ENCODE results near the gene SDCBP2. TPM values are rescaled to one million over a fixed set of nuclear protein-coding genes. Genes with fewer than 3 reads are reported as not detected.

SDCBP2 gene
- total RNA-seq, 1 experiment from 2014 or later: 1.9 TPM

DNA sequence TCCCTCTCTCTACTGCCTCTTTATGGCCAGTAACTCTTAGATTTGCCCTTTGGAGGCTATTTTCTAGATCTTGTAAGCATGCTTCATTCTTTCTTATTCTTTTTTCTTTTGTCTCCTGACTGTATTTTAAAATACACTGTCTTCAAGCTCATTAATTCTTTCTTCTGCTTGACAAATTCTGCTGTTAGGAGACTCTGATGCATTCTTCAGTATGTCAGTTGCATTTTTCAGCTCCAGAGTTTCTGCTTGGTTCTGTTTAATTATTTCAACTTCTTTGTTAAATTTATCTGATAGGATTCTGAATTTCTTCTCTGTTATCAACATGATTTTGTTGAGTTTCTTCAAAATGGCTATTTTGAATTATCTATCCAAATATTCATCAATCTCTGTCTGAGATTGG is 25.0 kb upstream of the SDCBP2 start:
- no peak overlapping the region for H2AK5ac ChIP-seq (ENCODE audit: insufficient read length, low read length)
- no peak overlapping the region for H3K18ac ChIP-seq (ENCODE audit: insufficient read length, low read depth, low read length)
- H3K14ac ChIP-seq (ENCODE audit: insufficient read depth, low read length): no peak overlapping the region
- Mint-ChIP-seq H3K36me3 (ENCODE audit: insufficient read depth in 1 of 3, low read depth in 3 of 3) (peaks cover 31 to 66% (median 35%) of the 10 kb centered on the region in 3 experiments), H3K27me3 (ENCODE audit: low read depth) (no peaks in the 10 kb centered on the region), H3K4me1 (no peaks in the 10 kb centered on the region), H3K9me3 (no peaks in the 10 kb centered on the region), H3K27ac (no peak overlapping the region), H3K4me3 (no peak overlapping the region)
- no peak overlapping the region for H4K91ac ChIP-seq (ENCODE audit: insufficient read length, low read depth, low read length)
- DNase-seq: no peak
- H3K79me2 ChIP-seq (ENCODE audit: insufficient read depth, low read length): no peaks in the 10 kb centered on the region
- no peak overlapping the region for H3K27ac ChIP-seq (ENCODE audit: insufficient read length, low read depth, low read length)
- H3K56ac ChIP-seq (ENCODE audit: insufficient read length, low read depth, low read length): no peak overlapping the region
- no peak overlapping the region for H2BK20ac ChIP-seq (ENCODE audit: low read depth, low read length, poor library complexity, severe bottlenecking)
- H3K23ac ChIP-seq (ENCODE audit: insufficient read length, low read depth, low read length): no peak overlapping the region
- no peak overlapping the region for H4K8ac ChIP-seq (replicated peaks; ENCODE audit: insufficient read length, low read depth, low read length)
- H3T11ph ChIP-seq (ENCODE audit: low read length): no peak overlapping the region
- no peaks in the 10 kb centered on the region for H3K4me1 ChIP-seq (ENCODE audit: insufficient read depth, low read length)
- H3K9me3 ChIP-seq (ENCODE audit: control insufficient read depth, low read depth, low read length): no peaks in the 10 kb centered on the region
- H3K79me1 ChIP-seq (ENCODE audit: insufficient read depth, low read depth, low read length, poor library complexity, severe bottlenecking): no peaks in the 10 kb centered on the region
- no peak overlapping the region for H3K9ac ChIP-seq (ENCODE audit: extremely low read depth, insufficient read length, low read length)
- H2BK15ac ChIP-seq (ENCODE audit: low read depth, low read length): no peak overlapping the region
- H3K23me2 ChIP-seq (ENCODE audit: insufficient read length, low read depth, low read length, poor library complexity, severe bottlenecking): no peaks in the 10 kb centered on the region
- H3K4me2 ChIP-seq (ENCODE audit: insufficient read depth, insufficient read length, low read length): no peak overlapping the region
- H2AFZ ChIP-seq (ENCODE audit: low read length): no peak overlapping the region
- no peaks in the 10 kb centered on the region for H3K27me3 ChIP-seq (ENCODE audit: insufficient read depth, low read length)
- H2BK120ac ChIP-seq (ENCODE audit: low read depth, low read length, poor library complexity, severe bottlenecking): no peak overlapping the region
- H2BK5ac ChIP-seq (ENCODE audit: insufficient read length, low read length): no peak overlapping the region
- TF ChIP-seq, protein P1, sequence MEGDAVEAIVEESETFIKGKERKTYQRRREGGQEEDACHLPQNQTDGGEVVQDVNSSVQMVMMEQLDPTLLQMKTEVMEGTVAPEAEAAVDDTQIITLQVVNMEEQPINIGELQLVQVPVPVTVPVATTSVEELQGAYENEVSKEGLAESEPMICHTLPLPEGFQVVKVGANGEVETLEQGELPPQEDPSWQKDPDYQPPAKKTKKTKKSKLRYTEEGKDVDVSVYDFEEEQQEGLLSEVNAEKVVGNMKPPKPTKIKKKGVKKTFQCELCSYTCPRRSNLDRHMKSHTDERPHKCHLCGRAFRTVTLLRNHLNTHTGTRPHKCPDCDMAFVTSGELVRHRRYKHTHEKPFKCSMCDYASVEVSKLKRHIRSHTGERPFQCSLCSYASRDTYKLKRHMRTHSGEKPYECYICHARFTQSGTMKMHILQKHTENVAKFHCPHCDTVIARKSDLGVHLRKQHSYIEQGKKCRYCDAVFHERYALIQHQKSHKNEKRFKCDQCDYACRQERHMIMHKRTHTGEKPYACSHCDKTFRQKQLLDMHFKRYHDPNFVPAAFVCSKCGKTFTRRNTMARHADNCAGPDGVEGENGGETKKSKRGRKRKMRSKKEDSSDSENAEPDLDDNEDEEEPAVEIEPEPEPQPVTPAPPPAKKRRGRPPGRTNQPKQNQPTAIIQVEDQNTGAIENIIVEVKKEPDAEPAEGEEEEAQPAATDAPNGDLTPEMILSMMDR (conservative IDR thresholded peaks at IDR 0.05): no peak
- H4K5ac ChIP-seq (ENCODE audit: insufficient read length, low read depth, low read length): no peak overlapping the region
- no peaks in the 10 kb centered on the region for H4K20me1 ChIP-seq (ENCODE audit: control insufficient read depth, insufficient read depth, insufficient read length)
- H3K4ac ChIP-seq (ENCODE audit: low read depth, low read length): no peak overlapping the region
- no peak overlapping the region for H2BK12ac ChIP-seq (ENCODE audit: insufficient read length, low read depth, low read length)

Measured in H9 (cell line).